GM12891 (cell line): ENCODE results near the gene PALM.

Source experiments
- DNase-seq: peaks from one replicate; pipeline ENCODE4 v3.0.0; 2011; ENCODE audit warnings: low spot score; ENCODE audit not compliant: insufficient read length
- FAIRE-seq: peaks from 2 replicates; lab custom pipeline; 2011; peaks lifted over from hg19 to GRCh38; lab: Jason Lieb, UNC
- PAX5 ChIP-seq: IDR thresholded peaks from 2 replicates; pipeline ENCODE4 v1.6.1; 2011; ENCODE audit warnings: low read length, moderate library complexity, mild to moderate bottlenecking; ENCODE audit not compliant: insufficient read depth, severe bottlenecking
- POLR2A ChIP-seq: IDR thresholded peaks from 2 replicates; pipeline ENCODE4 v1.6.1; 2011; ENCODE audit warnings: low read depth, low read length, control low read depth
- POLR2AphosphoS5 ChIP-seq: IDR thresholded peaks from 2 replicates; pipeline ENCODE4 v1.6.1; 2011; ENCODE audit warnings: low read depth, low read length, control low read depth
- POU2F2 ChIP-seq: IDR thresholded peaks from 2 replicates; pipeline ENCODE4 v1.6.1; 2011; ENCODE audit warnings: low read depth, mild to moderate bottlenecking, control low read depth, low read length, moderate library complexity
- SPI1 ChIP-seq: IDR thresholded peaks from 2 replicates; pipeline ENCODE4 v1.6.1; 2011; ENCODE audit warnings: low read depth, low read length, control low read depth
- TAF1 ChIP-seq: IDR thresholded peaks from 2 replicates; pipeline ENCODE4 v1.6.1; 2011; ENCODE audit warnings: low read depth, low read length, control low read depth

PALM gene

DNA sequence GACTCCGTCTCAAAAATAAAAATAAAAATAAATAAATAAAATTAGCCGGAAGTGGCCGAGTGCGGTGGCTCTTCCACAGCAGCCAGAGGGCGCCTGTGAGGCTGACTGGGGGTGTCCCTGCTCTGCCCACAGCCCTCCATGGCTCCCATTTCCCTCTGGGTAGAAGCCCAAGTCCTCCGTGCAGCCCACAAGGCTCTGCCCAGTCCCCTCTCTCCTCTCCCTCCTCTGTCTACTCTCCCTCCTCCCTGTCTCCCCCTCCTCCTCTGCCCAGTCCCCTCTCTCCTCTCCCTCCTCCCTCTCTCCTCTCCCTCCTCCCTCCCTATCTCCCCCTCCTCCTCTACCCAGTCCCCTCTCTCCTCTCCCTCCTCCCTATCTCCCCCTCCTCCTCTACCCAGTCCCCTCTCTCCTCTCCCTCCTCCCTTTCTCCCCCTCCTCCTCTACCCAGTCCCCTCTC lies 62.6 kb downstream of the PALM start:
- FAIRE-seq (no peak), DNase-seq (no peak)
- TF ChIP-seq PAX5 (no peak), POLR2AphosphoS5 (no peak), TAF1 (no peak), POU2F2 (no peak), SPI1 (no peak), POLR2A (no peak)

DNA sequence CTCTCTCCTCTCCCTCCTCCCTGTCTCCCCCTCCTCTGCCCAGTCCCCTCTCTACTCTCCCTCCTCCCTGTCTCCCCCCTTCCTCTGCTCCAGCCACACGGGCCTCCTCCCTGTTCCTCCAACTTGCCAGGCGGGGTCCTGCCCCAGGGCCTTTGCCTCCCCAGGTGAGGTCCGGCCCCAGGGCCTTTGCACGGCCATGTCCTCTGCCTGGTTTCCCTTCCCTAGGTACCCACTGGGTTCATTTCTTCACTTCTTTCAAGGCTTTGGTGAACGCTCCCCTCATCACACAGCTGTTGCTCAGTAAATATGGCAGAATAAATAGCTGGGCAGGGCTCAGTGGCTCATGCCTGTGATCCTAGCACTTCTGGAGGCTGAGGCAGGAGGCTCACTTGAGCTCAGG lies 63.3 kb downstream of the PALM start:
- DNase-seq (no peak), FAIRE-seq (no peak)
- TF ChIP-seq POLR2A = no peak
- TF ChIP-seq POLR2AphosphoS5 = no peak
- TF ChIP-seq PAX5 = no peak
- TF ChIP-seq POU2F2 = no peak
- TF ChIP-seq SPI1 = no peak
- TF ChIP-seq TAF1 = no peak

DNA sequence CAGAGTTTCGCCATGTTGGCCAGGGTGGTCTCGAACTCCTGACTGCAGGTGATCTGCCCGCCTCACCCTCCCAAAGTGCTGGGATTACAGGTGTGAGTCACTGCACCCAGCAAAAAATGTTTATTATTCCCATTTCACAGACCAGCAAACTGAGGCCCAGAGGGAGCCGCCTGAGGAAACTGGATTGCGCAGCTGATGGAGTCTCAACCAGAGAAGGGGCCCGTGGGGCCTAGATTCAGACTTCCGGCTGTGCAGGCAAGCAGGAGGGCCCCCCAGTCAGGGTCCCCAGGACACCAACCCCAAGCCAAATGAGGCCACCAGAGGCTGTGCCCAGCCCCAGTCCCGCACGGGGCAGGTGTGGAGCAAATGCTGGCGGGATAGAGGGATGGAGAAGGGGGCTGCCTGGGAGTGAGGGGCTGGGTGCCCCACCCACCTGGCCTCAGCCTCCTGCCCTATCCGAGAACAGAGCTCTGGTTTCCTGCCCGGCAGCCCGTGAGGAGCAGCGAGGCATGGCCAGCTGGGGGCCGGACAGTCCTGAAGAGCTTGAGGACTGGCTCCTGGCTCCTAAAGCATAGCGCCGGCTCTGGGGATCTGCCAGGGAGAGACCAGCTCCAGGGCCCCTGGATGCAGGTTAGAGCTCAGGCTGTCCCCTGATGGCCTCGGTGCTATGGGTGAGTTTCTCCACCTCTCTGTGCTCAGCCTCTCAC lies 64.1 kb downstream of the PALM start:
- FAIRE-seq (no peak), DNase-seq (no peak)
- TF ChIP-seq POU2F2 (no peak), PAX5 (no peak), POLR2A (no peak), SPI1 (no peak), POLR2AphosphoS5 (no peak), TAF1 (no peak)

DNA sequence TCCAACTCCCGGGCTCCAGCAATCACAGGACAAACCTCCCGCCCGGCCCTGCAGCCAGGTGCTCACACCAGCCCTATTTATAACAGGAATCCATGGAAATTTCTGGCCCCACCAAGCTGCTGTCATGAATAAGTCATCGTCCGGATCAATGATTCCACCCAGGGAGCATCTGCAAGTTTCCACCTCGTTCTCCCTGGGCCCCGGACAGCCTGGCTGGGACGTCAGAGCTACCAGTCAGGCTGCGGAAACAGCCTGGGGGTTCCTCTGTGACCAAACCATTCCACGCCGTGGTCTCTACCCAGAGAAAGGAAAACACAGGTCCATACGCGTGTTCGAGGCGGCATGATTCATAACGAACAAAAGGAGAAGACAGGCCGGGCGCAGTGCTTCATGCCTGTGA lies 67.8 kb downstream of the PALM start:
- no peak for TF ChIP-seq PAX5
- no peak for TF ChIP-seq TAF1
- no peak for TF ChIP-seq POU2F2
- TF ChIP-seq SPI1 = no peak
- TF ChIP-seq POLR2A = no peak
- TF ChIP-seq POLR2AphosphoS5 = no peak
- FAIRE-seq (no peak), DNase-seq (no peak)

DNA sequence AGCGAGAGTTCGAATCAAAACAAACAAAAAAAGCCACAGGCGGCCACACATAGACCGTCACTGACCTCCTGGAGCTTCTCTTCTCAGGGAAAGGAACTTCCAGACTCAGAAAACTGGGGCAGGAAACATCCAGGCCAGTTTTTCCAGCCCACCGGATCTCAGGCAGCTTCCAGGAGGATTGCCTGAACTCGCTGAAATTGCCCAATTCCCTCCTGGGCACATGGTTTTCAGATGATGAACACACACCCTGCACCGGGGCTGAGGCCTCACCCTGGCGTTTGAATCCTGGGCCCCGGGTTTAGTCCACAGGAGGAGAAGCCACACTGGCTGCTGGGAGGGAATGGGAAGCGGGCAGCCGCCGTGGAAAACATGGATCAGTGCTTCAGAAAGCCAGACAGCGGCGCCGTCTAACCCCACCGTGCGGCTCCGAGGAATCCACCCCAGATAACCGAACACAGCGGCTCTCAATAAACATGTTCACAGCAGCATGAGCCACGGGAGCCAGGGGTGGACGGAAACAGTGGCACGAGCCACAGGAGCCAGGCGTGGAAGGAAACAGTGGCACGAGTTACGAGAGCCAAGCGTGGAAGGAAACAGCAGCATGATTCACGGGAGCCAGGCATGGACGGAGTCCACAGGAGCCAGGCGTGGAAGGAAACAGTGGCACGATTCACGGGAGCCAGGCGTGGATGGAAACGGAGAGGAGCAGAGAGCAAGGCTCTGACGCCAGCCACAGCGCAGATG lies 70.3 kb downstream of the PALM start:
- DNase-seq = no peak
- FAIRE-seq = no peak
- TF ChIP-seq POLR2A = no peak
- no peak for TF ChIP-seq POU2F2
- no peak for TF ChIP-seq POLR2AphosphoS5
- no peak for TF ChIP-seq SPI1
- no peak for TF ChIP-seq TAF1
- no peak for TF ChIP-seq PAX5

DNA sequence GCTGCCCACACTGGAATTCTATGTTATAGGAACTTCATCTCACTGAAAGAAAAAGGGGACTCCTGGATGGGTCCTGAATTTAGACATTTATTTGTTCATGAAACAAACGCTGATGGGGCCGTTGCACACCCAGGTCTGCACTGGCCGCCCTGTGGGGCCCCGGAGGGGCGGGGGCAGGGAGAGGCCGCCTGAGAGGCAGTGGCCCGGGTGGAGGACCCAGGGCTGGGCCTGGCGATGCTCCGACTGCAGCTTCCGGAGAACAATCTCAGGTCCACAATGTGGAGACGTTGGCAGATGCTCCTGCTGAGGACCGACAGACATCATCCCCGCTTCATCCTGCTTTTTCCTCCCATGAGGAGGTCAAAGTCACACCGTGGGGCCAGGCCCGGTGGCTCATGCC lies 72.2 kb downstream of the PALM start:
- DNase-seq (no peak), FAIRE-seq (no peak)
- no peak for TF ChIP-seq SPI1
- no peak for TF ChIP-seq POLR2A
- TF ChIP-seq TAF1 = no peak
- no peak for TF ChIP-seq POU2F2
- no peak for TF ChIP-seq POLR2AphosphoS5
- TF ChIP-seq PAX5 = no peak

DNA sequence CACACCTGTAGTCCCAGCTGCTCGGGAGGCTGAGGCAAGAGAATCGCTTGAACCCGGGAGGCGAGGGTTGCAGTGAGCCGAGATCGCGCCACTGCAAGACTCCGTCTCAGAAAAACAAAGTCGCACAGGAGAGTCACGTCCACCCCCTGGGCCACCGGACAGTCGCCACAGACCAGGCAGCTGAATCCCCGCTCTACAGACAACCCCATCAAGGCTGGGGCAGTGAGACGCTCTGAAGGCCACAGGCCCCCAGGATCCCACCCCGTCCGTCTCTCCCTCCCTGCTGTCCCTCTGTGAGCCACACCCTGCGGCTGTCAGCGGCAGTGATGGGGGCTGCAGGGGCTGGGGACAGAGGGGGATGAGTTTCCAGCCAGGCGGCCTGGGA lies 73.1 kb downstream of the PALM start:
- TF ChIP-seq POU2F2 (no peak), SPI1 (no peak), PAX5 (no peak), TAF1 (no peak), POLR2A (no peak), POLR2AphosphoS5 (no peak)
- no peak for DNase-seq
- FAIRE-seq = no peak

DNA sequence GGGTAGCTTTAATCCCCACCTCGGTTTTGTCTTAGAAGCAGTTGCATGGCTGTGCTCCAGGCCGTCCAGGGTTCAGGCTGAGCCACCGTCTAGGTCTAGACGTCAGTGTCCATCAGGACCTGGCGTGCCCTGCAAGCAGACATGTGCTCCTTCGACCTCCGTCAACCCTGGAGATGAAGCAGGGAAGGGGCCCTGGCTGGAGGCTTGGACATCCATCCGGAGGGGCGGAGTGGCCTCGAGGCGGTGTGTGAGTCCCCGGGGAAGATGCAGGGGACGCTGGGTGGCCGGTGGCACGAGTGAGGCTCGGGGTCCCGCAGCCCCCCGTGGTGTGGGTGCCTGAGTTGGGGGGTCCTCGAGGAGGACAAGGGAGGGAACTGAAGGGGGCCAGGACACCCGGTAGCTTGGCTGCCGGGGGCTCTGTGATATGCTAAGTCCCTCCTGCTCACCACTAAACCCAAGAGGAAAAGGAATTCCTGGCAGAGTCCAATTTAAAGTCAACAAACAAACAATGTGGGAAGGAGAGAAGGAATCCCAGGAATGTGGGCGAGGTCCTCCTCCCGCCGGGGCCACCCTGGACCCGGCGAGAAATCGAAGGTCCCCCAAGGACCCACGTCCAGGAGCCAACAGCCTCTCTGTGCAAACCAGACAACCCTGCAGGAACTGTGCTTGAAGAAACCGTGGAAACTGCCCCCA lies 73.6 kb downstream of the PALM start:
- DNase-seq = no peak
- TF ChIP-seq SPI1 (no peak), POU2F2 (no peak), PAX5 (no peak), POLR2AphosphoS5 (no peak), TAF1 (no peak), POLR2A (no peak)
- no peak for FAIRE-seq

DNA sequence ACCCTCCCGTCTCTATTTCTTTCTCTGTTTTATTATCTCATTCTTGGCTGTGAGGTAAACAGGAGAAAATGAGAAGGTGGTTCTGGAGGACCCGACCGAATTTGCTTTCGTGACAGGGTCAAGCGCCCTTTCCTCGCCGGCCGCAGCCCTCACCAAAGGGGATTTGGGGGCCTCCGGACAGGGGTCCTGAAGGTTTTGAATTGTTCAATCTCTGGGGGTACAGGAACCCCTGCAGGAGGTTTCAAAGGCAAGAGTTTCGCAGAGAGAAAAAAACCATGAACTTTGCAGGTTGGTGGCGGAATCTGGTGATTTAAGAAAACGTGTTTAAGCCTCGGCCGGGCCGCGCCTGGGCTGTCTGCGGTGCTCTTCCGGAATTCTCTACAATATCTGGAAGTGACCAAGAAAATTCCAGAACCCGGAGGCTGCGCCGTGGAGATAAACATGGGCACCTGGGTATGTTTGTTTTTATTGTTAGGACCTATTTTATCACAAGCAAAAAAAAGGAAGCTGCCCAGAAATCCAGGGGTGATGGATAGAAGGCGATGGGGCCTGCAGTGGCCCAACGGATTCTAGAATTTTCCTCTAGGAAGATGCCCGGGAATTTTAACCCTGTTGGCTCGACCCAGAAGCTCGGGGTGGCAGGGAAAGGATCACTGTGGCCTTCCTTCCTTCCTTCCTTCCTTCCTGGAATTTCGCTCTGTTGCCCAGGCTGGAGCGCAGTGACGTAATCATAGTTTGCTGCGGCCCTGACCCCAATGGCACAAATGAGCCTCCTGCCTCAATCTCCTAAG lies 74.3 kb downstream of the PALM start:
- TF ChIP-seq POLR2A (no peak), POU2F2 (no peak), TAF1 (no peak), PAX5 (no peak)
- DNase-seq (no peak), FAIRE-seq (no peak)
